Keratinocyte (primary cell): ENCODE results near the gene C6orf15. TPM values are rescaled to one million over a fixed set of nuclear protein-coding genes. Genes with fewer than 3 reads are reported as not detected.

Source experiments
- DNase-seq: peaks from one replicate; pipeline ENCODE4 v3.0.0-alpha.2; 2011; ENCODE audit warnings: low read depth, missing footprints, low spot score
- FAIRE-seq: peaks from 2 replicates; lab custom pipeline; 2011; peaks lifted over from hg19 to GRCh38; lab: Jason Lieb, UNC
- H2AFZ ChIP-seq: 2 replicates; pipeline ENCODE4 v1.6.0; 2012; ENCODE audit warnings: low read length, control low read depth, inconsistent platforms; ENCODE audit not compliant: control insufficient read depth
- H3K27ac ChIP-seq: 2 replicates; pipeline ENCODE4 v1.5.1; 2011; ENCODE audit warnings: low read length; ENCODE audit not compliant: control insufficient read depth, insufficient read depth
- H3K27me3 ChIP-seq: 3 replicates; pipeline ENCODE4 v1.6.0; 2011; ENCODE audit warnings: low read length; ENCODE audit not compliant: control insufficient read depth, insufficient read depth; ENCODE audit errors: extremely low read depth
- H3K36me3 ChIP-seq, 2 experiments: 2 replicates in 1 of 2; 3 replicates in 1 of 2; pipeline ENCODE4 v1.5.1; 2011; ENCODE audit warnings: low read length in 2 of 2, mild to moderate bottlenecking in 1 of 2; ENCODE audit not compliant: control insufficient read depth in 2 of 2, insufficient read depth in 2 of 2; ENCODE audit errors: extremely low read depth in 1 of 2
- H3K4me1 ChIP-seq: 3 replicates; pipeline ENCODE4 v1.5.1; 2011; ENCODE audit warnings: low read length; ENCODE audit not compliant: control insufficient read depth, insufficient read depth; ENCODE audit errors: extremely low read depth
- H3K4me2 ChIP-seq: 3 replicates; pipeline ENCODE4 v1.6.0; 2011; ENCODE audit warnings: low read depth, low read length; ENCODE audit not compliant: control insufficient read depth, insufficient read depth; ENCODE audit errors: extremely low read depth
- H3K4me3 ChIP-seq, 3 experiments: fragments of 200-600 bp in 1 of 3; sonication (generic) in 1 of 3; 2 replicates in 2 of 3; 3 replicates in 1 of 3; pipeline ENCODE4 v1.5.1; 2011 to 2016; ENCODE audit warnings: low read length in 3 of 3, mild to moderate bottlenecking in 3 of 3, control low read depth in 2 of 3, inconsistent platforms in 1 of 3, low read depth in 1 of 3, mixed read lengths in 1 of 3, mixed run types in 1 of 3, moderate library complexity in 1 of 3; ENCODE audit not compliant: control insufficient read depth in 2 of 3, insufficient read depth in 2 of 3; ENCODE audit errors: extremely low read depth in 1 of 3
- H3K79me2 ChIP-seq: 2 replicates; pipeline ENCODE4 v1.6.0; 2012; ENCODE audit warnings: low read length; ENCODE audit not compliant: control insufficient read depth, insufficient read depth
- H3K9ac ChIP-seq: 3 replicates; pipeline ENCODE4 v1.6.0; 2011; ENCODE audit warnings: low read length; ENCODE audit not compliant: control insufficient read depth, insufficient read depth; ENCODE audit errors: extremely low read depth
- H3K9me1 ChIP-seq: 3 replicates; pipeline ENCODE4 v1.6.0; 2011; ENCODE audit warnings: low read length; ENCODE audit not compliant: control insufficient read depth, insufficient read depth; ENCODE audit errors: extremely low read depth
- H3K9me3 ChIP-seq: 2 replicates; pipeline ENCODE4 v1.5.1; 2012; ENCODE audit warnings: low read depth, low read length; ENCODE audit not compliant: control insufficient read depth
- H4K20me1 ChIP-seq: 3 replicates; pipeline ENCODE4 v1.6.0; 2011; ENCODE audit warnings: low read length; ENCODE audit not compliant: control insufficient read depth, insufficient read depth; ENCODE audit errors: extremely low read depth
- CTCF ChIP-seq, 3 experiments: IDR thresholded peaks in 1 of 3; conservative IDR thresholded peaks in 1 of 3; optimal IDR thresholded peaks in 1 of 3; 2 replicates in 2 of 3; 3 replicates in 1 of 3; pipeline versions ENCODE3 to v1.5.1; 2011; ENCODE audit warnings: low read length in 3 of 3, mild to moderate bottlenecking in 3 of 3, moderate library complexity in 2 of 3, control low read depth in 1 of 3, inconsistent platforms in 1 of 3; ENCODE audit not compliant: insufficient read depth in 2 of 3; ENCODE audit errors: extremely low read depth in 1 of 3
- EZH2 ChIP-seq: IDR thresholded peaks from one replicate; pipeline ENCODE4 v1.6.1; 2012; ENCODE audit warnings: inconsistent platforms, mild to moderate bottlenecking, low read length, moderate library complexity
- dilution Hi-C: fragments of 300-500 bp; cut with MboI; formaldehyde crosslinking; loops from one replicate; pipeline ENCODE4 v1.7.0; 2020; ENCODE audit warnings: low sequenced_read_pairs; ENCODE audit not compliant: extremely low pct_ligation_motif_present
- polyA plus RNA-seq, 5 experiments: library from polyadenylated mRNA; depleted of rRNA in 3 of 5; stranded (reverse) in 3 of 5; stranded (forward) in 1 of 5; unstranded in 1 of 5; fragments of >200 nt; gene quantifications; 1 replicate in 1 of 5; 2 replicates in 3 of 5; 3 replicates in 1 of 5; pipeline versions ENCODE4 v1.2.1 to v1.2.3, GENCODE V29; 2011 to 2012; ENCODE audit warnings: missing spikeins in 2 of 5, low read depth in 1 of 5, low replicate concordance in 1 of 5

Gene C6orf15
- polyA plus RNA-seq, 1 donor (not counting 4 experiments of a cell fraction or from before 2014, with no cell fraction given) = 0.08 TPM

- Histone ChIP-seq H3K27ac (no peak overlapping the region), H3K4me1 (peaks cover 5% of the 10 kb centered on the region), H3K9ac (no peak overlapping the region), H3K4me3 (no peak overlapping the region), H3K4me2 (no peak overlapping the region), H4K20me1 (no peaks in the 10 kb centered on the region), H3K9me1 (no peaks in the 10 kb centered on the region), H3K27me3 (no peaks in the 10 kb centered on the region), H3K79me2 (peaks cover 5% of the 10 kb centered on the region), H2AFZ (no peak overlapping the region), H3K36me3 (peaks cover 0 to 2% of the 10 kb centered on the region in 2 experiments), H3K9me3 (no peaks in the 10 kb centered on the region)
- DNase-seq (no peak), FAIRE-seq (no peak)
- no peak for TF ChIP-seq CTCF (optimal IDR thresholded peaks at IDR 0.05 in 1 of 3, IDR thresholded peaks at IDR 0.05 in 1 of 3, conservative IDR thresholded peaks at IDR 0.05 in 1 of 3; ENCODE audit: extremely low read depth in 1 of 3, insufficient read depth in 2 of 3, low read length in 3 of 3)
- TF ChIP-seq EZH2 = no peak
- dilution Hi-C loops = no loop called here
These were observed 42.1 kb upstream of the C6orf15 start for GRCh38 chr6:31154436-31154835.

GRCh38 chr6:31152781-31153180 is 40.4 kb upstream of the C6orf15 start:
- H3K9ac ChIP-seq = no peak overlapping the region
- no peak for DNase-seq

More at GRCh38 chr6:31152781-31153180, 40.4 kb upstream of the C6orf15 start:
- H3K4me3 ChIP-seq = no peak overlapping the region
- FAIRE-seq = no peak
- H3K36me3 ChIP-seq = peaks cover 0 to 2% of the 10 kb centered on the region in 2 experiments
- no peaks in the 10 kb centered on the region for H3K9me1 ChIP-seq
- no peak overlapping the region for H3K27ac ChIP-seq
- dilution Hi-C loops = no loop called here
- peaks cover 4% of the 10 kb centered on the region for H3K79me2 ChIP-seq
- H3K27me3 ChIP-seq = no peaks in the 10 kb centered on the region
- H3K4me2 ChIP-seq = no peak overlapping the region
- H3K9me3 ChIP-seq = no peaks in the 10 kb centered on the region
- no peaks in the 10 kb centered on the region for H4K20me1 ChIP-seq
- peaks cover 4% of the 10 kb centered on the region for H3K4me1 ChIP-seq
- TF ChIP-seq EZH2 (no peak), CTCF (optimal IDR thresholded peaks at IDR 0.05 in 1 of 3, IDR thresholded peaks at IDR 0.05 in 1 of 3, conservative IDR thresholded peaks at IDR 0.05 in 1 of 3; ENCODE audit: extremely low read depth in 1 of 3, insufficient read depth in 2 of 3, low read length in 3 of 3) (no peak)
- no peak overlapping the region for H2AFZ ChIP-seq
